HG03135 (cell line): ENCODE data around the gene DCAF10.
"Not testable (repeated sequence)": the region's sequence is repeated elsewhere in the genome, so short reads cannot be mapped to it uniquely, and the experiment has no call there.

Source experiments
- ATAC-seq: cut with Tn5 transposase; IDR thresholded peaks from one replicate; pipeline ENCODE4 v1.9.1; 2021; ENCODE audit warnings: mild to moderate bottlenecking, moderate library complexity; ENCODE audit not compliant: unreplicated experiment

DCAF10 gene

DNA sequence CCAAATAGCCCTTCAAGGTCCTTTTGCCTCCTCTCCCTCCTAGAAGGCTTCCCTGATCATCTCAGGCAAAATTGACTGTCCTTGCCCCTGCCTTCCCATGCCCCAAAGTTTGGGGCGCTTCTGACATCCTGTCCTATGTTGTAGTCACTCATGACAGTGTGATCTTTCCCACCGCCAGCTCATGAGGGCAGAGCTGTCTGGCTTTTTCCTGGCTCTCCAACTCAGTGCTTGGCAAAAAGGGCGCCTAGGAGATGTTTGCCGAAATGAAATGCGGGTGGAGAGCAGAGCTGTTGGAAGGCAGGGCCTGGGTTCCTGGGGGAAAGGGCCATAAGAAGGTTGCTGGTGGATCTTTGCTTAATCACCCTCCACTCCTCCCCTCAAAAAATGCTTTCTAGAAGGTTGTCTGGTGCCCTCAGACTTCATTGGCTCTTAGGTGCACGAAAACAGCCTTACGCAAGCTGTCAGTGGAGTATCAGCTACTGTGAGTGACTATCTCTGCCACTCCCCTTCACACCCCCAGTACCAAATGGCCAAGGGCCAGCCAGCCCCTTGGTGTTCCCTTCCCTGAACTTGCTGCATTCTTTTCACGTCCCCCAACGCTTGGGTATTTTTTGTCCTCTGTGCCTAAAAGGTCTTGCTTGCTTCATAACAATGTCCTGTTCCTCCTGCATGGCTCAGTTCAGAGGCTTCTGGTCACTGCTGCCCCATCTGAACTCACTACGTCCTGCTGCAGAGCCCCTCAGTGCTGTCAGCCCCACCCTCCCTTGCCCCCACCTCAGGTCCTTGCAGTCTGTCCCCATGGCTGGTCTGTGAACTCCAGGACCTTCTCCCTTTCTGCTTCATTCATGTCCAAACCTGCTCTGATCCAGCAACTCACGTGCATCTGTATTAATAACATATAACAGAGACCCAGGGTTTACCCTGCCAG, 106.0 kb downstream of the DCAF10 start:
- ATAC-seq = no peak

- ATAC-seq = no peak
Observed at GRCh38 chr9:37908283-37908682, 107.7 kb downstream of the DCAF10 start.

DNA sequence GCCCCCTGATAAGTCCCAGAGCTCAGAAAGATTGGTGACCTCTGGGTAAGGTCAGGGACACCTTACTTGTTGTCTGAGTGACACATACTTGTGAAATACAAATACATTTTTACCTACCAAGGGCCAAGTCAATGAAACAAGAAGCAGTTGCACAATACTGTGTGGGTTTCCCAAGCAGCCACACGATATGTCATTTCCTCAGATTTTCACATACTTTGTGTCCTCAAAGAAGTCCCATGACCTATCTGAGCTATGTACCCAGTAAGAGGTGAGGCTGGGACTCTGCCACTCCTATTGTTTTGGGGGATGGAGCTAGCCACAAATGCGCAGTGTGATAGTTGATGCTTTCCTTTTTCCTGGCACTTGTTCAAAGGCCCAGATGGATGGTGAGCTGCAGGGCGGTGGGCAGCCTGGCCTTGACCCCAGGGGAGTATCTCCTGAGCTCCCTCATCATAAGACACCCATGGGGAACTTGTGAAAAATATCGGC, 108.1 kb downstream of the DCAF10 start:
- ATAC-seq = no peak

DNA sequence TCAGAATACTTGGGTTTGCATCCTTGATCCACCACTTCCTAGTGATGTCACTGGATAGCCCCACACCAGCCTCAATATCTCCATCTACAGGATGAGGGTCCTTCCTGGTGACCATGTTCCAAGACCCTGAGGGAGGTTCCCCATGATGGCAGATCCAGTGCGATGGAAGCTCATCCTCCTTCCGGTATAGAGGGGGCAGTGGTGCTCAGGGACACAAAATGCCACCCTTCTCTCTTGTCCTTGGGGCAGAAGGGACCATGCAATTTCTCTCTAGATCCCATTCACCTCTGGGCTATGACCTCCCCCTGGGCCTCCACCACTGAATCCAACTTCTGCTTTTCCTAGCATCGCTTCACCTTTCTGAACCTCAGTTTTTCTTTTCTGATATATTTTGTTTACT, 108.7 kb downstream of the DCAF10 start:
- ATAC-seq = no peak

- ATAC-seq = not testable (repeated sequence)
Observed at GRCh38 chr9:37909836-37910235, 109.2 kb downstream of the DCAF10 start.

GRCh38 chr9:37910271-37910670, 109.7 kb downstream of the DCAF10 start:
- no peak for ATAC-seq

GRCh38 chr9:37911271-37911681, 110.7 kb downstream of the DCAF10 start:
- ATAC-seq = no peak

- peak; percentile 83 for ATAC-seq
Observed at GRCh38 chr9:37913480-37914153, 113.0 kb downstream of the DCAF10 start.

GRCh38 chr9:37914154-37914551, 113.6 kb downstream of the DCAF10 start:
- ATAC-seq = no peak

DNA sequence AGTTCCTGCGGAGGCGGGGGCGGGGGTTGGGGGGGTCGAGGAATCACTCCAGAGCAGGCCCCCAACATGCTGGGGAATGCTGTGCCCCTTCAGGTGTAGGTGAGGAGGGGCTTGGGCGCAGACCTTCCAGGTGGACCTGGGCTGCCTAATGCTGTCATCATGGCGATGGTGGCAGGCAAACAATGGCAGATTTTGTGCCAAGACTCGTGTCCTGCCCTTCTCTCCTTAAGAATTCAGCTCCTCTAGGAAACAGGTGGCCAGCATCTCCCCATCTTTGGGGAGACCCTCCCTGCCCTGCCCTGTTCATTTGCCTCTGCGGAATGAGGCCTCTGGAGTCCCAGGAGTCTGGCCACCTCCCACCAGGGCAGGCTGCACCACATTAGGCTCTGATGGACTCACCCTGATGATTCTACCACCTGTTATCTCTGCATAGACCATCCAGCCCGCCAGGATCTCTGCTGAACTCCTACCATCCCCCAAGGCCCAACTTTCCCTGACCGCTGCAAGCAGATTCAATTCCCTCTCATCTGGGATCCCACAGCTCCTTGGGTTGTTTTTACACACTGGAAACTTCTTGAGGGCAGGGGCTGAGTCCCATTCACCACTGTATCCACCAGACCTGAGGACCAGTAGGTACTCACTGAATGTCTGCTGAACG, 114.2 kb downstream of the DCAF10 start:
- ATAC-seq = no peak

- ATAC-seq = no peak
Observed at GRCh38 chr9:37915911-37916470, 115.4 kb downstream of the DCAF10 start.

- no peak for ATAC-seq
Observed at GRCh38 chr9:37916471-37917312, 116.1 kb downstream of the DCAF10 start.
